HUES48 (cell line): ENCODE measurements around the gene PAX8.

ENCODE experiments used
- H3K27ac ChIP-seq: one replicate; pipeline ENCODE4 v1.7.0; 2013; ENCODE audit warnings: low read depth, low read length, inconsistent platforms
- H3K27me3 ChIP-seq: 2 replicates; pipeline ENCODE4 v1.6.1; 2013; ENCODE audit warnings: mild to moderate bottlenecking, low read length; ENCODE audit not compliant: control insufficient read depth, insufficient read depth
- H3K36me3 ChIP-seq: 2 replicates; pipeline ENCODE4 v1.6.1; 2013; ENCODE audit warnings: low read length; ENCODE audit not compliant: control insufficient read depth, insufficient read depth
- H3K4me1 ChIP-seq: 2 replicates; pipeline ENCODE4 v1.6.1; 2013; ENCODE audit warnings: mild to moderate bottlenecking, low read length; ENCODE audit not compliant: control insufficient read depth, insufficient read depth
- H3K4me3 ChIP-seq: 2 replicates; pipeline ENCODE4 v1.5.1; 2013; ENCODE audit warnings: mild to moderate bottlenecking, low read depth, low read length
- H3K9ac ChIP-seq: 2 replicates; pipeline ENCODE4 v1.6.1; 2013; ENCODE audit warnings: mild to moderate bottlenecking, low read depth, low read length, moderate library complexity
- H3K9me3 ChIP-seq: 2 replicates; pipeline ENCODE4 v1.6.1; 2013; ENCODE audit warnings: low read length; ENCODE audit not compliant: control insufficient read depth, insufficient read depth

The PAX8 gene

DNA sequence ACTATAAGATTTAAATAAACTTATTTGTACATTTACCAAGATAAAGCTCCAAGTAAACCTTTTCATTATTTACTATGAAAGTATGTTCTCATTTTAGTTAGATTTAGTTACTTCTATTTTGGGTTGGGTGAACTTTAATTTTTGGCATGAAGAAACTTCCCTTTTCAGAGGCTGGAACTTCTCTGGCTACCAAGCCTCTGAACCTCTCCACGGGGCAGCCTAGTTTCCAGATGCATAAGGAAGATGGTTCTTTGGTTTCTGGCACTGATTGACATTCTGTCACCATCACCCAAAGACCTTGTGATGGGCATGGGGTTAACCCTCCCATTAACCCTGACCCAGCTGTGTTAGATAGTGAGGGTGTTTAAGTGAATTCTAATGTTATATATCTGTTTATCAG is 87.8 kb downstream of the PAX8 start:
- H3K9me3 ChIP-seq, result no peaks in the 10 kb centered on the region

DNA sequence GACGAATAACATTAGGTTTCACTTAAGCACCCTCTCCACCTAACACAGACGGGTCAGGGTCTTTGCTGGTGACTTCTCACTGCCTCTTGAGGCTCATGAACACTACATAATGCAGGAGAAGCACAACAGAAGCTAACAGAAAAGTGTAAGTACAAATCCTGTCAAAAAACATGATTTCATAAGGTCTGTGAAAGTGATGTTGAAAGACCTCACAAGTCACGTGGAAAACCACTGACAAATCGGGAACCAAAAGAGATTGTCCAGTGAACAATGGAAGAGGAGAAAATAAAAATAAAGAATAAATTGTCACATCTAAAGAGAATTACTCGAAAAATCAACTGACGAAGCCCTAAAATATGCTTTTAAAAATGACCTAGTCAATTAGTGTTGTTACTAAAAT is 91.0 kb downstream of the PAX8 start:
- Histone ChIP-seq H3K27ac (no peak overlapping the region), H3K27me3 (no peaks in the 10 kb centered on the region), H3K9me3 (no peaks in the 10 kb centered on the region), H3K36me3 (no peaks in the 10 kb centered on the region), H3K4me3 (no peak overlapping the region), H3K4me1 (no peaks in the 10 kb centered on the region), H3K9ac (no peak overlapping the region)

More for the DNA sequence above, 87.8 kb downstream of the PAX8 start:
- Histone ChIP-seq H3K27me3 (no peaks in the 10 kb centered on the region), H3K9ac (no peak overlapping the region), H3K4me3 (no peak overlapping the region), H3K36me3 (no peaks in the 10 kb centered on the region), H3K27ac (no peak overlapping the region), H3K4me1 (no peaks in the 10 kb centered on the region)

DNA sequence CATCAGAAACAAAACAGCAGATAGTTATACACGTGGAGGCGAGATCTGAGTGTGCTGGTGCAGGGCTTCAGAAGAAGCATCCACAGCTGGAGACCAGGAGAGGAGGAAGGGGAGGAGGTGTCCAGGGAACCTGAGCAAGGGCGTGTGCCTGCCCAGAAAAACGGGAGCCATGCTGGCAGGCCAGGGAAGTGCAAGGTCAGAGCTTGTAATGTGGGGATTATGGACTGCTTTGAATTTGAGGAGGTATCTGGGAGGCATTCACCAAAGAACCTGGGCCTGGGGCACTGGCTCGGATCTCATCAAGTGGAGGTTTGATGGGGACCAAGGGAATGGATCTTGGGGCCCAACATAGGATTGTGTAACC is 92.3 kb downstream of the PAX8 start:
- no peaks in the 10 kb centered on the region for H3K27me3 ChIP-seq
- H3K4me1 ChIP-seq, result no peaks in the 10 kb centered on the region
- no peak overlapping the region for H3K27ac ChIP-seq
- H3K4me3 ChIP-seq, result no peak overlapping the region
- no peaks in the 10 kb centered on the region for H3K36me3 ChIP-seq
- no peak overlapping the region for H3K9ac ChIP-seq
- H3K9me3 ChIP-seq, result no peaks in the 10 kb centered on the region

DNA sequence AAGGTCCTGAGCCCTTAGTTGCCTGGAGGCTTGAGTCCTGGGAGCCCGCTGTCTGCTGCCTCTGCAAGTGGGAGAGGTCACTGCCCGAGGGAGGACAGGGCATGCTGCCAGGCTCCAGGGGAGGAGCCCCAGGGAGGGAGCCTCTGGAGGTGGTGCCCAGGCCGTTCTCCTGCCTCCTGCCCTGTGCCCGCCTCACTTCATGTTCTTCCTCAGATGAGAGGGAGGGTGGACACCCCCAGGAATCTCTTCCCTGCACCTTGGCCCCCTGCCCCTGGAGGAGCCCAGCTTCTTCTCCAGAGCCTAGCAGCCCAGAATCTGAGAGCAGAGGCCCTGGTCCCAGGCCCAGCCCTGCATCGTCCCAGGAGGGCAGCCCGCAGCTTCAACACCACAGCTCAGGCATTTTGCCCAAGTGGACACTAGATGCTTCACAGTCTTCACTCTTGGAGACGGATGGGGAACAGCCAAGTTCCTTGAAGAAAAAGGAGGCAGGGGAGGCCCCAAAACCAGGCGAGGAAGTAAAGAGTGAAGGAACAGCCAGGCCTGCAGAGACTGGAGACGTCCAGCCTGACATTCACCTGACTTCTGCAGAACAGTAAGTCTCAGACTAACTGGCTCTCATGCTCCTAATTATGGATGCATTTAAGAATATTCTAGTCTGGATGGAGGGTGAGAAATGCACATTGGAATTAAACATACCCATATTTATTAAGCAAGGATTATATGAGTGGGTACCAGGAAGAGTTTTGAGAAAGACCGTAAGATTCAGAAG is 92.9 kb downstream of the PAX8 start:
- Histone ChIP-seq H3K4me3 (no peak overlapping the region), H3K27ac (no peak overlapping the region), H3K9ac (no peak overlapping the region), H3K36me3 (no peaks in the 10 kb centered on the region), H3K4me1 (no peaks in the 10 kb centered on the region), H3K27me3 (no peaks in the 10 kb centered on the region), H3K9me3 (no peaks in the 10 kb centered on the region)

DNA sequence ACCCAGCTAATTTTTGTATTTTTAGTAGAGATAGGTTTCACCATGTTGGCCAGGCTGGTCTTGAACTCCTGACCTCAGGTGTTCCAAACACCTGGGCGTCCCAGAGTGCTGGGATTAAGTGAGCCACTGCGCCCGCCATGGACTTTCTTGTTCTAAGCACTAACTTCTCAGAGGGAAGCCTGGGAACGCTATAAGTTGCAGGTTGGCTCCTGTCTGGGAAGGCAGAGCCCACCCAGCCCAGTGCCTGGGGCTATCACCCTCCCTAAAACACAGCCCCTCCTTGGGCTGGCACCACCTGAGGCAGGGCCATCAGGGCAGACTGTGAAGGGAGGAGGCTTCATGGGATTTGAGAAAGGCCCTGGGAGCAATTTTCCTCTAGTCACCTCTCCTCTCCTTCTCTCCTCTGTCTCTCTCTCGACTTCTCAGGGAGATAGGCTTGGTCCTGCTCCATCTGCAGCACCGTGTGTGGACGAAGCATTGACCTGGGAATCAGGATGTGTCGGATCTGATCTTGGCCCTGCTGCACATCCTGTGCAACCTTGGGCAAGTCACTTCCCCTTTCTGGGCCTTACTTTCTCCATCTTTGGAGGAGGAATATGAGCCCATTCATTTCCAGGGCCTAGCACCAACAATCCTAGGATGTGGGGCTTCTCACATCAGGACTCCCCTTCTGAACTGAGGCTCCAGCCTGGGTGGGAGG is 94.0 kb downstream of the PAX8 start:
- Histone ChIP-seq H3K4me1 (peaks cover 4% of the 10 kb centered on the region; the same call in 1 of the 2 replicates), H3K27me3 (no peaks in the 10 kb centered on the region), H3K9me3 (no peaks in the 10 kb centered on the region), H3K9ac (no peak overlapping the region), H3K4me3 (no peak overlapping the region), H3K27ac (no peak overlapping the region), H3K36me3 (no peaks in the 10 kb centered on the region)

DNA sequence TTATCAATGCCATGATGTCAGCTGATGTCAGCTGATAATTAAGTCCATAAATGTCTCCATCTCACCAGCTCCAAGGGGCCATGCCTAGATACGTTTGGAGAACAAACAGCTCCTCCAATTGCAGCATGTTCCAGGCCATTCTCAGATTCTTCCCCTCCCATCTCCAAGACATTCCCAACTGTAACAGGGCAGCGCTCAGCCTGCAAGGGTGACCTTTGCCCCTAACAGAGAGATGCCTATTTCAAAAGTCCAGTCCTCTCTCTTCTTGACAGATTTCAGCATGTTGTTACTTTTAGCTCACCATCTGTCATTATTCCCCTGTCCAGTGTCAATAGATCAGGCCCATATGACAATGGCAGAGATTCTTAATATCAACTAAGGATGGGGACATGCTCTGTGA is 95.0 kb downstream of the PAX8 start:
- Histone ChIP-seq H3K27ac (no peak overlapping the region), H3K4me3 (no peak overlapping the region), H3K9me3 (no peaks in the 10 kb centered on the region), H3K36me3 (no peaks in the 10 kb centered on the region), H3K4me1 (peaks cover 4% of the 10 kb centered on the region; the same call in 1 of the 2 replicates), H3K9ac (no peak overlapping the region), H3K27me3 (no peaks in the 10 kb centered on the region)

DNA sequence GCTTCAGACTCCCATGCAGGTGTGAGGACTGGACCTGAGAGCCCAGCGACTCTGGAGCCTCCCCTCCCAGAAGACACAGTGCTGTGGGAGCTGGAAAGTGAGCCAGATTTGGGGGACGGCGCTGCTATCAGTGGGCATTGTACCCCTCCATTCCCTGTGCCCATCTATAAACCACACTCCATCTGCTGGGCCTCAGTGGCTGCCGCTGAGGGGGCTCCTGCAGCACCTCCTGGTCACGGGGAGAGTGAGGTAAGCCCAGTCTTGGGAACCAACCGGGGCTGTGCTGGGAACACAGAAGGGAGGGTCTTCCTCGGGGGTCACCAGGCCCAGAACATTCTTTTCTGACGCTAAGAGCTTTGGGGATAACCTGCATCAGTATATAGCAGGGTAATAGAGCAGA is 95.5 kb downstream of the PAX8 start:
- Histone ChIP-seq H3K27ac (no peak overlapping the region), H3K4me3 (no peak overlapping the region), H3K4me1 (peaks cover 4% of the 10 kb centered on the region; the same call in 1 of the 2 replicates), H3K36me3 (no peaks in the 10 kb centered on the region), H3K9me3 (no peaks in the 10 kb centered on the region), H3K27me3 (no peaks in the 10 kb centered on the region), H3K9ac (no peak overlapping the region)

DNA sequence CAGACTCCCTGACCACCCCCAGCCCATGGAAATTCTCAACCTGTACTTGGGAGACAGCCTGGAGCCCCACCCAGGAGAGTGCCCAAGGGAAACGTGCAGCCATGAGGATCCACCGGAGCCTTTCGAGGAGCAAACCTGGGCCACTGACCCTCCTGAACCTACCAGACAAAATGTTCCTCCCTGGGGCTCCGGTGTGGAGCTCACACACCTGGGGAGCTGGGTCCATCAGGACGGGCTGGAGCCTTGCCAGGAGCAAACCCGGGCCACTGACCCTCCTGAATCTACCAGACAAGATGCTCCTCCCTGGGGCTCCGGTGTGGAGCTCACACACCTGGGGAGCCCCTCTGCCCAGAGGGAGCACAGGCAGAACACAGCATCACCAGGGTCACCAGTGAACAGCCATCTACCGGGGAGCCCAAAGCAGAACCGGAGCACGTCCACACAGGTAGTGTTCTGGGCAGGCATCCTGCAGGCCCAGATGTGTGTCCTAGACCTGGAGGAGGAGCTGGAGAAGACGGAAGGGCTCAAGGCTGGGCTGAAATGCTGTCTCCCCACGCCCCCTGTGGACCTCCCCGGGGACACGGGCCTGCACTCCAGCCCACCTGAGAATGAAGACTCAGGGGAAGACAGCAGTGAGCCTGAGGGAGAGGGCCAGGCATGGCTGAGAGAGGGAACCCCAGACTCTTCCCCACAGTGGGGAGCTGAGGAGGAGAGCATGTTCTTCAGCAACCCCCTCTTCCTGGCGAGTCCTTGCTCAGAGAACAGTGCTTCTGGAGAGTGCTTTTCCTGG is 96.1 kb downstream of the PAX8 start:
- H3K4me1 ChIP-seq, result peaks cover 4% of the 10 kb centered on the region; the same call in 1 of the 2 replicates
- H3K4me3 ChIP-seq, result no peak overlapping the region
- no peak overlapping the region for H3K27ac ChIP-seq
- no peak overlapping the region for H3K9ac ChIP-seq
- no peaks in the 10 kb centered on the region for H3K27me3 ChIP-seq
- no peaks in the 10 kb centered on the region for H3K9me3 ChIP-seq
- H3K36me3 ChIP-seq, result no peaks in the 10 kb centered on the region

DNA sequence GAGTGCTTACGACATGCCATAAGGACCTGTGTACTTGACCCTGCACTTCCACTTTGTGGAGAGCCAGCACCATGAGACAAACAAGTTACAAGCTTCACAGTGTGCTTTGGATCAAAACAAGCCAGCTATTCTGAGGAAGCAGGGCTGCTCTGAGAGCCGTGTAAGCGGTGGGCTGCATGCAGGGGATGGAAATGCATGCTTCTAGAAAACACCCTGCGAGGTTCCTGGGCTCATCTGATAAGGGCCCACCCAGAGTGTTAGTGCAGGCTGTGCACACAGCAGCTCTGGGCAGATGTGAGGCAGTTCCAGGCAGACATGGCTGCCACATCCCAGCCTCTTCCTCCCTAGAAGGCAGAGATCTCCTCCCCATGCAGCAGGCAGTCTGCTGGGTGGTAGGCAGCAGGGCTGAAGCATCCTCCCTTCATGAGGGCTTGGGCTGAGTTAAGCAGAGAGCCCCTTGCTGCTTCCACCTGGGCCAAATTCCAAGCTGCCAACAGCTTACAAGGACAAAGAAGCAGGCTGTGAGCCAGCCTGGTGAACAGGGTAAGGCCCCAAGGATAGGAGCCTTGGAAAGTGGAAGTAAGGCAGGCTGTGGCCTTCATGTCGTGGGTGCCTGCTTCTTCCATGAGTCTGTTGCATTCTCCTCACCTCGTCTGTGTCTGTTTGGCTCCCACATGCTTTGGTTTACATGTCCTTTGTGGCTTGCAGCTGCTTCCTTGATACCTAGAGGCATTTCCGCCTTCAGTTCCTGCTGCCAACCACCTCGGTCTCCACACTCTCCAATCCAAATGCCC is 97.3 kb downstream of the PAX8 start:
- Histone ChIP-seq H3K9me3 (no peaks in the 10 kb centered on the region), H3K9ac (no peak overlapping the region), H3K4me1 (peaks cover 4% of the 10 kb centered on the region; the same call in 1 of the 2 replicates), H3K27me3 (no peaks in the 10 kb centered on the region), H3K4me3 (no peak overlapping the region), H3K36me3 (no peaks in the 10 kb centered on the region), H3K27ac (no peak overlapping the region)

DNA sequence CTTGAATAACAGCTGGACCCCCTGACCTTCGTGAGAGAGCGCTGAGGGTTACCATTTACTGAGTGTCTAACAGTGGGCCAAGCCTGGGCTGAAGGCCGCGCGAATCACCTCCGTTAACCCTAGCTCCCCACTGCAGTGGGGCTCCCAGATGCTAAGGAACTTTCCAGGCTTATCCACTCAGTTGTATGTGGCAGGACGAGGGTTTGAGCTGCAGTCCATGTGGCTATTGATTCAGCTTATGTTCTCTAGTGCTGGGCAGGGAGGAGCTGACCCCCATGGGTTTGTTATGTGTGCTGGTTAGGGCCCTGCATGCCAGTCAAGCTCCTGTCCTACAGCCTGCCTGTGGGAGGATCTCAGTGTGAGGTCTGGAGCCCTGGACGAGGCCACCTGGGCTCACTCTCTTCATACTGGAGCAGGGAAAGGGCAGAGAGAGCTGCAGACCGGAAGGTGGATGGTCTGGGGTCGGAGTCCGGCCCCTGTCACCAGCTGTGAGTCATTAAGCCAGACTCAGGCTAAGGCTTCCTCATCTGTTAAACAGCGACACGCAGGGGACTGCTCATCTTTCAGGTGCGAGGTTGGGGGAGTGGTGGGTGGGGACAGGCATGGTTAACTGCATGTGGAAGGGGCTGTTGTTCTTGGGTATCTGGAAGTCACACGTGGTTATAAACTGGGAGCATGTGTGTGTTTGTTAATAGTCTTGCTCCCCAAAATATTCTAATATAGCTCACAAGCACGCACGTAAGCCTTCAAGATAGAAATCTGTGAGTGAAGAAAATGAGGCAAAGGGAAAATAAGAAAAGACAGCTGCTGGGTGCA is 98.4 kb downstream of the PAX8 start:
- Histone ChIP-seq H3K27me3 (no peaks in the 10 kb centered on the region), H3K27ac (no peak overlapping the region), H3K9me3 (no peaks in the 10 kb centered on the region), H3K36me3 (no peaks in the 10 kb centered on the region), H3K4me1 (peaks cover 4% of the 10 kb centered on the region; the same call in 1 of the 2 replicates), H3K4me3 (no peak overlapping the region), H3K9ac (no peak overlapping the region)
